HG02938 (cell line): ENCODE measurements around the gene NIPBL.
"Not testable (repeated sequence)": the region's sequence is repeated elsewhere in the genome, so short reads cannot be mapped to it uniquely, and the experiment has no call there.

Experiments used
- ATAC-seq: cut with Tn5 transposase; IDR thresholded peaks from one replicate; pipeline ENCODE4 v1.9.1; 2021; ENCODE audit warnings: mild to moderate bottlenecking, moderate library complexity; ENCODE audit not compliant: unreplicated experiment

Gene NIPBL

DNA sequence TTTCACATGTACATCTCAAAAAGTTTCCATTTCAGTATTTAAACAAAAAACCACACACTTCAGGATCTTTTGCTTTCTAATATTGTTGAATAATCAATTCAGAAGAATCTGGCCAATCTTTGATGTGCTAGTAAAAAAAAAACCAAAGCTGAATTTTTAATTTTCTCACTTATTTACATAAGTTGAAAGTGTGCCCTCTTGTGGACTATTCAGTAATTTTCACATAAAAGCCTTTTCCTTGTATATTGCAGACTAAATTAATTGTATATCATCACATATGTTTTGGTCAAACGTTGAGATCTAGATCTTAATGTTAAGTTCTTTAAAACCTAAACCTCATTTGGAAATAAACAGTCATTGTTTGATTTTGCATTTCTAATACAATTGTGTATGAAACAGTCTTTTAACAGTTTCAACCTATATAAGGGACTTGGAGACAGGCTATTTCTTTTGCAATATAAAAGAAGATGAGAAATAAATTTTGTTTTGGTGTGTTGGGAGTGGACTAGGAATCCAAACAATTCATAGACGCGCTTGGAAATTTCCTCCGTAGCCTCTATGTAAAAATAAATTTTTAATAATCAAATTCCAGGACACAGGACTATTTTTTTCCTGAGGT is 68.1 kb downstream of the NIPBL start:
- ATAC-seq = no peak

DNA sequence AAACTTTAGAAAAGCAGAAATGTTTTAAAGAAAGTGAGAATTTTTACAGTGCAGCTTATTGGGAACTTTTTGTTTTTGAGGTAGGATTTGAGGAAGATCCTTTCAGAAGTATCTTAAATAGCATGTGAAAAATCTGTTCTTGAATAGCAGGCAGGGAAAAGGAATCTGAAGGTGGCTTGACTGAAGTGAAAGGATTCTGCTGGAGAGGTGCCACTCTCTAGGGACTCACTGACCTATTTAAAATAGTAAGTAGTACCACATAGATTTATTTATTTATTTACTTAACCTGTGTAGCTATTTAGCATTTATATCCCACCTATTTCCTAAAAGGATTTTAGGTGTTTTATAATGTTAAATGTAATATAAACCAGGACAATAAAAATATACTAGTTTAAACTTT is 69.1 kb downstream of the NIPBL start:
- no peak for ATAC-seq

DNA sequence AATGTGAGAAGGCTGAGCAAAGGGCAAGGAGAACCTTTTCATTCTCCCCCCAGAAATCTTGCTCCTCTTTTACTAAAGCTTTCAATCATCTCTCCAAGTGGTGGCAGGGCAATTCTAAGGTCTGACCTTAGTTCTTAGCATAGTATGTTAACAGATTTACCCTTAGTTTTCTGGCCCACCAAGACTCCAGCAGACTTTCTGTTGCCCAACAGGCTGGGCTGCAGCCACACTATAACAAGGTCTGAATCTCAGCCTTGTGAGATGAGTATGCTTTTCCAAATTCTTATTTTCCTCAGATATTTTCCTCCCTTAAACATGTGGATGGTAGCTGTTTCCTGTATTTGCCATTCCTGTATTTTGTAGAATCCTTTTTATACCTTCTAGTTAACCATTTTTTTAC is 69.5 kb downstream of the NIPBL start:
- ATAC-seq = no peak

DNA sequence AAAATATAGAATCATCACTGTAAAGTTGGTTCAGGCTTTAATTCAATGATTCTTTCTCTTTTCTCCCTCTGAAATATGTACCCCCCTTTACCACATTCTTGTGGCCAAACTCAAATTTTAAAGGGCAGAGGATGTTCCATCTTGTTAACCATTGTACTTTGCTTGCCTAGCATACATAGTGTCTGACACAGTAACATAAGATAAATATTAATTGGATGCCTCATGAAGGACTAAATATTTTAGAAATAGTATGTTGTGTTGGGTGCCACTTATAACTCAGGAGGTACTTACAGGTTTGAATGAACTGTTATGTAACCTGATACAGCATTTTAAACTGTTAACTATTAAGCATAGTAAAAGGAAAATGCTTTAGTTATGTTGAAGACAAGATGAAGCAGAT is 71.5 kb downstream of the NIPBL start:
- ATAC-seq = no peak

DNA sequence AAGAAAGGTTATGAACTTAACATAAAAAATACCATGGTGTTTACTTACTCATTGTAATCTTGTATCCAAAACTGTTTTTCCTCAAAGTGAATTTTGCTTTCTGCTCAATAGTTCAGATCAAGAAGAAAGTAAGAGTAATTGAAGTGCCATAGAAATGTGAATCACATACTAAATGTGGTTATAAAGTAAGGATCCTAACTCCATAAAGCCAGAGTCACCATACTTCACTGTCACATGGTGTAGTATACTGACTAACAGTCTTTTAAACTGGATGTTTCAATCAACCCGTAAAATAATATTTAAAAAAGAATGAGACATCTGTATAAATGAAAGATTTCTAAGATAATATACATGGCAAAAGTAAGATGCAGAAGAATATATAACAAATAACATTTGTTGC is 72.1 kb downstream of the NIPBL start:
- no peak for ATAC-seq

GRCh38 chr5:36949593-36949992 is 73.0 kb downstream of the NIPBL start:
- no peak for ATAC-seq

DNA sequence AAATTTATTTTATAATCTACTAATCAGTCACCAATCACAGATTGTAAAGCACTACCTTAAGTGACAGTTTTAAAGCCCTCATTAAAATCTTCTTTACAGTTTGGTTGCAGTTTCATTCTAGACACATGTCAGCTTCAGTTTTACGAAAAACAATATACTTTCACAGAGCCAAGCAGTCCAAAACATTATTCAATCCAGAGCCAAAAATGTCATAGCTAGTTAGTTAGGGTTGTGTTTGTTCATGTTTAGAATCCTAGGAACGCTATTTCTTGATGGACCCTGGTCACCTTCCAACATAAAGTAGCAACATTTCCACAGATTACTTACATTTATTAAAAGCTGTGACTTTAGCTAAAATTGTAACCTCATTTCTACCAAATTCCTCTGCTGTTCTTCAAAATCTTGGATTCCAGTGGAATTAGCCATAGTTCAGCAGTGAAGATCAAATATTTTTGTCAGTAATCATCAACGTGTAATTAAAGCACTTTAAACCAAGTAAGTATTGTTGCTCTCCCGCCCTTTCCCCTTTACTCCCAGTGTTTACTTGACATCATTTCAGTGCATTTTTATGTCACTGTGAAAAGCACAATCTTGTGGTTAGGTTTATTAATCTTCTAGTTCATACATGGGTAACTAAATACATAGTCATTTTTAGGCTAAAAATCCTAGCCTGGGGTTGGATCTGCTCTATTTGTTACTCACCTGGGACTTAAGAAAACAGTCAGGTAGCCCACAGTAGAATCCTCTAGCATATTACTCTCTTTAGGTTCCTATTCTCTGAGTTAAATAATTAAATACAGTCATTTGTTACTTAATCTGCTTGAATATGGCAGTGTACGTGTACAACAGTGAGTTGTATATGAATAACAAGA is 74.3 kb downstream of the NIPBL start:
- no peak for ATAC-seq

- no peak for ATAC-seq
These were observed 76.5 kb downstream of the NIPBL start for GRCh38 chr5:36953043-36953442.

DNA sequence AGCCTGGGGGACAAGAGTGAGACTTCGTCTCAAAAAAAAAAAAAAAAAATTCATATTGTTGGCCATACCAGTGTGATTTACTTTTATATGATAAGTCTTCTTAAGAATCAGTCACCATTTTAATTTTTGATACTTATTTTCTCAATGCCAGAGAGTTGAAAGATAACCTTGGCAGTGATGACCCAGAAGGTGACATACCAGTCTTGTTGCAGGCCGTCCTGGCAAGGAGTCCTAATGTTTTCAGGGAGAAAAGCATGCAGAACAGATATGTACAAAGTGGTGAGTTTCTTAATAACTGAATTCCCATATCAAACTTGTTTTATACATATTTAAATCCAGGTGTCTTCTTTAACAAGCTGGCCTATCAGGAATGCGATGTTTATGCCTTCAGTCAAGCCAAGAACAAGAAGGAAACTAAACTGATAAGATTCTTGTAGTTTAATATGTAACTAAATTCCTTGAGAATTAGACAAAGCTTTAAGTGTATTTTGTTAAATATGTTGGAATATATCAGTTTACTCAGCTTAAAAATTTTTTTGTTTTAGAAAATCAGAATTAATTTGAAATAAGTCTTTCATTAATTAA is 81.5 kb downstream of the NIPBL start:
- ATAC-seq = no peak

DNA sequence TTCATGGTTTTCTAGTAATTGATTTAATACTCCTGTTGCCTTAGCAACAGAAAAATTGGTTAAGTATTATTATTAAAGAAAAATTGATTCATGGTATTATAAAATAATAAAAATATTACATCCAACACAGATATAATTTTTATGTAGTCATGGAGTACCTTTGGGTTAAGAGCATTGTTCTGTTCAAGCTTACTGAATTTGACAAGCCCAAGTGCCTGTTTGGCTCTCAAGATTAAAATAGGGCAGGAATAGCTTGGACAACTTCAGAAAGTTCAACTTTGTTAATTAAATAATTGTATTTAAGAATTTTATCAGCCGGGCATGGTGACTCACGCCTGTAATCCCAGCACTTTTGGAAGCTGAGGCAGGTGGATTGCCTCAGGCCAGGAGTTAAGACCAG is 82.0 kb downstream of the NIPBL start:
- ATAC-seq = no peak

DNA sequence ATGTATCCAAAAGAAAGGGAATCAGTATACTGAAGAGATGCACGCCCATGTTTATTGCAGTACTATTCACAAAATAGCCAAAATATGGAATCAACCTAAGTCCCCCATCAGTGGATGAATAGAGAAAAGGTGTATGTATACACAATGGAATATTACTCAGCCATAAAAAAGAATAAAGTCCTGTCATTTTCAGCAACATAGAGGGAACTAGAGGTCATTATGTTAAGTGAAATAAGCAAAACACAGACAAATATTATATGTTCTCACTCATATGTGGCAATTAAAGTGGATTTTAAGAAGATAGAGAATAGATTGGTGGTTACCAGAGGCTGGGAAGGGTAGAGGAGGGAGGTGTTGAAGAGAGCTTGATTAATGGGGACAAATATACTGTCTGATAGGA is 88.6 kb downstream of the NIPBL start:
- ATAC-seq = no peak

GRCh38 chr5:36969700-36970395 is 93.3 kb downstream of the NIPBL start:
- no peak for ATAC-seq

DNA sequence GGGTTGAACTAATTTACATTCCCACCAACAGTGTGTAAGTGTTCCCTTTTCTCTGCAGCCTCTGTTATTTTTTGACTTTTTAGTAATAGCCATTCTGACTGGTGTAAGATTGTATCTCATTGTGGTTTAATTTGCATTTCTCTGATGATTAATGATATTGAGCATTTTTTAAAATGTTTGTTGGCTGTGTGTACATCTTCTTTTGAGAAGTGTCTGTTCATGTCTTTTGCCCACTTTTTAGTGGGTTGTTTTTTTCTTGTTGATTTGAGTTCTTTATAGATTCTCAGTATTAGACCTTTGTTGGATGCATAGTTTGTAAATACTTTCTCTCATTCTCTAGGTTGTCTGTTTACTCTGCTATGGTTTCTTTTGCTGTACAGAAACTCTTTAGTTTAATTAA is 101.6 kb downstream of the NIPBL start:
- ATAC-seq = no peak

GRCh38 chr5:36982146-36982545 is 105.6 kb downstream of the NIPBL start:
- ATAC-seq = no peak

DNA sequence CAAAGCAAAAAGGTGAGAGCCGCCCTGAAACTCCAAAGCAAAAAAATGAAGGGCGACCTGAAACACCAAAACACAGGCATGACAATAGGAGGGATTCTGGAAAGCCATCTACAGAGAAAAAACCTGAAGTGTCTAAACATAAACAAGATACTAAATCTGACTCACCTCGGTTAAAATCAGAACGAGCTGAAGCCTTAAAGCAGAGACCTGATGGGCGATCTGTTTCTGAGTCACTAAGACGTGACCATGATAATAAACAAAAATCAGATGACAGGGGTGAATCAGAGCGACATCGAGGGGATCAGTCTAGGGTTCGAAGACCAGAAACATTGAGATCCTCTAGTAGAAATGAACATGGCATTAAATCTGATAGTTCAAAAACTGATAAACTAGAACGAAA is 108.8 kb downstream of the NIPBL start:
- no peak for ATAC-seq

GRCh38 chr5:36988396-36988795 is 111.8 kb downstream of the NIPBL start:
- no peak for ATAC-seq

GRCh38 chr5:36998578-36998977 is 122.0 kb downstream of the NIPBL start:
- no peak for ATAC-seq

DNA sequence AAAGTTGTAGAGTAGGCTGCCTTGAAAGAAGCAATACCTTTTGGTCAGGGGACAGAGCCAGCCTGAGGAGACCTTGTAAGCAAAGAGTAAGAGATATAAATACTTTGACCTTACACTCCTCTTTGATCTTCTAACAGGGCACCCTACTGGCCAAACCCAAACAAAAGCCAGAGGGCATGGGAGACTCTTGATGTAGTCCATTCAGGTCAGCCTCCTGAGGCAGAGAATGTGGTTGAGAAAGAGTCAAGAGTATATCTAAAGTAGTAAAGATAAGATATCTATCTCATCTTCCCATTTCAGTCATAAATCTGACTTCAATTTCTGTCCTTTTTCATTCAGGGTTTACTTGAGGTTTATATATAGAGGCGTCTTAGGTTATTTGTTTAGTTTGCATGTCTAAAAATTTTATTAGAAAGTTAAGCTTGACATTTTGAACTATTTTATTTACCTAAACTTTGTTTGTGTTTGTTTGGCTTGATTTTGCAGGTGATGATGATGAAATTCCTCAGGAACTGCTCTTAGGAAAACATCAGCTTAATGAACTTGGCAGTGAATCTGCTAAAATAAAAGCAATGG is 125.7 kb downstream of the NIPBL start:
- no peak for ATAC-seq

- no peak for ATAC-seq
These were observed 128.7 kb downstream of the NIPBL start for GRCh38 chr5:37005252-37005651.

DNA sequence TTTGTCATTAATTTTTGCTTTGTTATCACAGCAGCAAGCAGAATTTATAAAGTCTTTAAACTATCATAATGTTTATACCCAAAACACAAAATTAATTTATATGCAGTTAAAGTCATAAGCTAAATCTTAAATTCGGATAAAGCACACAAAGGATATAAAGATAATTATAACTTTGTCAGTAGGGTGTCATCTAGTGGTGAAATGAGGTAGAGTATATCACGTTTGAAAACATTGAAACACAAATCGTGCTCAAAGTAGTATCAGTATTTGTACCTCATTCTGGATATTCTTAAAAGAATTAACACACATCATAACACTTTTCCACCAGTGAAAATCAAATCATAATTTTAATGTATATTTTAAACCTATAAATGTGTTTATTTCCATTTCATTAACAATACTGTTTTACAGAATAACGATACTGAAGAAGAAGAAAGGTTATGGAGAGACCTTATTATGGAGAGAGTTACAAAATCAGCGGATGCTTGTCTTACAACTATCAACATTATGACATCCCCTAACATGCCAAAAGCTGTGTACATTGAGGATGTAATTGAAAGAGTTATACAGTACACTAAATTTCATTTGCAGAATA is 129.5 kb downstream of the NIPBL start:
- no peak for ATAC-seq

- ATAC-seq = not testable (repeated sequence)
These were observed 136.6 kb downstream of the NIPBL start for GRCh38 chr5:37013181-37013580.
